Activated CD8-positive, alpha-beta T cell treated with anti-CD3 and anti-CD28 coated beads for 36 hours (primary cell): Measurements from ENCODE around the gene ZNF117. TPM values are rescaled to one million over a fixed set of nuclear protein-coding genes. Genes with fewer than 3 reads are reported as not detected.
"Not testable (repeated sequence)": the region's sequence is repeated elsewhere in the genome, so short reads cannot be mapped to it uniquely, and the experiment has no call there.

Experiments used
- ATAC-seq: fragments of 200-7000 bp; cut with Tn5 transposase; one replicate; pipeline ENCODE4 v1.10.0; 2021; ENCODE audit warnings: mild to moderate bottlenecking, moderate library complexity
- CTCF ChIA-PET: fragments of 350-600 bp; sonication (Branson Sonifier 250); formaldehyde crosslinking; loops from one replicate; lab custom pipeline; 2021; ENCODE audit warnings: antibody characterized with exemption; lab: Charles Lee
- POLR2A ChIA-PET: fragments of 350-600 bp; sonication (Branson Sonifier 250); formaldehyde crosslinking; loops from one replicate; lab custom pipeline; 2021; ENCODE audit warnings: antibody characterized with exemption; lab: Charles Lee
- DNase-seq: peaks from one replicate; pipeline ENCODE4 v3.0.0-alpha.2; 2020
- H3K27ac Mint-ChIP-seq: one replicate; pipeline ENCODE4 v1.8.0; 2021; ENCODE audit warnings: mild to moderate bottlenecking, mixed read lengths
- H3K27me3 Mint-ChIP-seq: one replicate; pipeline ENCODE4 v1.8.0; 2021; ENCODE audit warnings: mixed read lengths
- H3K36me3 Mint-ChIP-seq: one replicate; pipeline ENCODE4 v1.8.0; 2021; ENCODE audit warnings: low read depth, mixed read lengths
- H3K4me1 Mint-ChIP-seq: one replicate; pipeline ENCODE4 v1.8.0; 2021; ENCODE audit warnings: low read depth, mixed read lengths
- H3K4me3 Mint-ChIP-seq: one replicate; pipeline ENCODE4 v1.8.0; 2021; ENCODE audit warnings: mild to moderate bottlenecking, moderate library complexity, mixed read lengths
- H3K9me3 Mint-ChIP-seq: one replicate; pipeline ENCODE4 v1.8.0; 2021; ENCODE audit warnings: mixed read lengths
- CTCF ChIP-seq: fragments of 200-600 bp; IDR thresholded peaks from one replicate; pipeline ENCODE4 v1.8.0; 2022; ENCODE audit warnings: antibody characterized with exemption, mild to moderate bottlenecking
- intact Hi-C: fragments of 100-400 bp; cut with micrococcal nuclease; formaldehyde crosslinking; loops from one replicate; pipeline ENCODE4 v1.10.0; 2022
- total RNA-seq, 2 experiments: library from RNA; stranded (reverse); gene quantifications; one replicate each; pipeline ENCODE4 v1.2.3, GENCODE V29; 2021

The ZNF117 gene
- total RNA-seq, 2 experiments from 2014 or later: 4.2 to 5.8 TPM

GRCh38 chr7:65009881-65010280 is 19.0 kb upstream of the ZNF117 start:
- H3K27ac Mint-ChIP-seq, intact Hi-C loops, ATAC-seq, DNase-seq, H3K4me3 Mint-ChIP-seq, POLR2A ChIA-PET, H3K36me3 Mint-ChIP-seq, H3K9me3 Mint-ChIP-seq, H3K27me3 Mint-ChIP-seq, CTCF ChIA-PET: not testable (repeated sequence)
- H3K4me1 Mint-ChIP-seq: peaks cover 15% of the 10 kb centered on the region

- POLR2A ChIA-PET, H3K4me3 Mint-ChIP-seq, H3K27ac Mint-ChIP-seq, CTCF ChIA-PET, H3K9me3 Mint-ChIP-seq, H3K27me3 Mint-ChIP-seq, intact Hi-C loops, DNase-seq, ATAC-seq: not testable (repeated sequence)
- peaks cover 20% of the 10 kb centered on the region for H3K4me1 Mint-ChIP-seq
- peaks cover 12% of the 10 kb centered on the region for H3K36me3 Mint-ChIP-seq
These were observed 18.6 kb upstream of the ZNF117 start for GRCh38 chr7:65009394-65009793.

GRCh38 chr7:65007036-65007435 is 16.2 kb upstream of the ZNF117 start:
- H3K4me3 Mint-ChIP-seq: peak overlapping the region; percentile 92
- H3K27me3 Mint-ChIP-seq, intact Hi-C loops: not testable (repeated sequence)
- peak overlapping the region; percentile 90 for H3K27ac Mint-ChIP-seq
- peaks cover 30% of the 10 kb centered on the region for H3K4me1 Mint-ChIP-seq
- H3K36me3 Mint-ChIP-seq: peaks cover 34% of the 10 kb centered on the region
- peak; percentile 7 for DNase-seq
- peaks cover 10% of the 10 kb centered on the region for H3K9me3 Mint-ChIP-seq
- CTCF ChIA-PET: interaction anchor here (1.3 to 2.3 kb wide), 2 partner anchors 32 to 56 kb away, joined by 4 to 9 read pairs; no protein-coding TSS in a partner anchor
- POLR2A ChIA-PET: interaction anchor here (1.3 kb wide), 1 partner anchor 104 kb away, joined by 8 read pairs; the partner anchor contains the start of gene ZNF273
- ATAC-seq: peak; percentile 15

- Mint-ChIP-seq H3K27me3 (no peaks in the 10 kb centered on the region), H3K36me3 (peaks cover 41% of the 10 kb centered on the region), H3K4me1 (peaks cover 35% of the 10 kb centered on the region), H3K9me3 (peaks cover 16% of the 10 kb centered on the region), H3K27ac (peak within 1 kb of the TSS; percentile 90), H3K4me3 (peak within 1 kb of the TSS; percentile 92)
- CTCF ChIA-PET: interaction anchor here (0.6 to 2.3 kb wide), 4 partner anchors 33 to 118 kb away, joined by 3 to 9 read pairs (median 4); no protein-coding TSS in a partner anchor
- intact Hi-C loops: loop anchor here (1.0 kb wide), 1 partner anchor 31 kb away; no protein-coding TSS in a partner anchor
- DNase-seq: peak; percentile 97
- TF ChIP-seq CTCF: no peak
- ATAC-seq: peak; percentile 100
- POLR2A ChIA-PET: interaction anchor here (0.7 to 1.3 kb wide), 6 partner anchors 14 to 367 kb away, joined by 3 to 8 read pairs (median 3); partner anchors contain the start of genes ZNF273 and ZNF92
These were observed 15.5 kb upstream of the ZNF117 start, which contains the start of gene ERV3-1 for GRCh38 chr7:65006094-65006992. Gene ERV3-1 (minus strand): TSS chr7:65006687. CDS start chr7:64993026, 13,661 bp downstream.

GRCh38 chr7:65004575-65004974 is 13.7 kb upstream of the ZNF117 start:
- intact Hi-C loops: no loop called here
- H3K4me3 Mint-ChIP-seq: peak overlapping the region; percentile 92
- H3K9me3 Mint-ChIP-seq: peaks cover 27% of the 10 kb centered on the region
- H3K27ac Mint-ChIP-seq: no peak overlapping the region
- CTCF ChIA-PET: no interaction called here
- peaks cover 57% of the 10 kb centered on the region for H3K36me3 Mint-ChIP-seq
- TF ChIP-seq CTCF: no peak
- H3K27me3 Mint-ChIP-seq: no peaks in the 10 kb centered on the region
- peak; percentile 14 for DNase-seq
- POLR2A ChIA-PET: no interaction called here
- no peak for ATAC-seq
- peaks cover 39% of the 10 kb centered on the region for H3K4me1 Mint-ChIP-seq

GRCh38 chr7:65002972-65003585 is 12.2 kb upstream of the ZNF117 start:
- DNase-seq (no peak), ATAC-seq (no peak)
- H3K27me3 Mint-ChIP-seq: no peaks in the 10 kb centered on the region
- intact Hi-C loops: no loop called here
- ChIA-PET CTCF (no interaction called here), POLR2A (no interaction called here)
- TF ChIP-seq CTCF: no peak
- H3K27ac Mint-ChIP-seq: no peak overlapping the region
- peaks cover 72% of the 10 kb centered on the region for H3K36me3 Mint-ChIP-seq
- H3K4me3 Mint-ChIP-seq: no peak overlapping the region
- peaks cover 38% of the 10 kb centered on the region for H3K9me3 Mint-ChIP-seq
- H3K4me1 Mint-ChIP-seq: peaks cover 39% of the 10 kb centered on the region
